NCI-H1694 treated with DMSO at 0.1 percent for 48 hours (cell line): ENCODE data around the gene MFSD11.
A peak's percentile ranks its signal among the peaks of the same experiment; 100 is the strongest.
"Not testable (repeated sequence)": the region's sequence is repeated elsewhere in the genome, so short reads cannot be mapped to it uniquely, and the experiment has no call there.

ENCODE experiments used
- DNase-seq: peaks from one replicate; lab custom pipeline; 2025; lab: John Stamatoyannopoulos, UW

Gene MFSD11

GRCh38 chr17:76726776-76727718 is 10.9 kb upstream of the MFSD11 start, which contains the start of gene METTL23:
Gene METTL23, plus strand, starts transcription at chr17:76726839. Its CDS starts 2,872 bp downstream, at chr17:76729711.
- DNase-seq: no peak

DNA sequence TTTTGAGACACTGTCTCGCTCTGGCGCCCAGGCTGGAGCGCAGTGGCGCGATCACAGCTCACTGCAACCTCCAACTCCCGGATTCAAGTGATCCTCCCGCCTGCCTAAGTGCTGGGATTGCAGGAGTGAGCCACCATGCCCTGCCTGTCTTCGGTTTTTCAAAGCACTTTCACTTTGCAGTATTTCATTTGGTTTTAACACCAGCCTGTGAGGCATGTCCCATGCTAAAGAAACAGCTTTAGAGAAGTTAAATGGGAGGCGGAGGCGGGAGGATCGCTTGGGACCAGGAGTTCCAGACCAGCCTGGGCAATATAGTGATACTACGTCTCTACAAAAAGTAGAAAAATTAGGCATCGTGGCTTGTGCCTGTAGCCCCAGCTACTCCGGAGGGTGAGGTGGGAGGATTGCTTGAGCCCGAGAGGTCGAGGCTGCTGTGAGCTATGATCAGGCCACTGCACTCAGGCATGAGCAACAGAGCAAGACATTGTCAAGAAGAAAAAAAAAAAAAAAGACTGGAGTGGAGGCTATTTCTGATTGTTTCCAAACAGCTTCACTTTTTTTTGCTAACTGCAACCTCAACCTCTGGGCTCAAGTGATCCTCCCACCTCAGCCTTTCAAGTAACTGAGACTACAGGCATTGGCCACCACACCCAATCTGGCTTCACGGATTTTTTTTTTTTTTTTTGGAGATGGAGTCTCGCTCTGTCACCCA is 10.0 kb upstream of the MFSD11 start:
- no peak for DNase-seq

- not testable (repeated sequence) for DNase-seq
Measured at GRCh38 chr17:76731800-76732733, 5.9 kb upstream of the MFSD11 start.

- no peak for DNase-seq
Measured at GRCh38 chr17:76732734-76733617, 4.9 kb upstream of the MFSD11 start.

- no peak for DNase-seq
Measured at GRCh38 chr17:76733618-76733957, 4.3 kb upstream of the MFSD11 start.

DNA sequence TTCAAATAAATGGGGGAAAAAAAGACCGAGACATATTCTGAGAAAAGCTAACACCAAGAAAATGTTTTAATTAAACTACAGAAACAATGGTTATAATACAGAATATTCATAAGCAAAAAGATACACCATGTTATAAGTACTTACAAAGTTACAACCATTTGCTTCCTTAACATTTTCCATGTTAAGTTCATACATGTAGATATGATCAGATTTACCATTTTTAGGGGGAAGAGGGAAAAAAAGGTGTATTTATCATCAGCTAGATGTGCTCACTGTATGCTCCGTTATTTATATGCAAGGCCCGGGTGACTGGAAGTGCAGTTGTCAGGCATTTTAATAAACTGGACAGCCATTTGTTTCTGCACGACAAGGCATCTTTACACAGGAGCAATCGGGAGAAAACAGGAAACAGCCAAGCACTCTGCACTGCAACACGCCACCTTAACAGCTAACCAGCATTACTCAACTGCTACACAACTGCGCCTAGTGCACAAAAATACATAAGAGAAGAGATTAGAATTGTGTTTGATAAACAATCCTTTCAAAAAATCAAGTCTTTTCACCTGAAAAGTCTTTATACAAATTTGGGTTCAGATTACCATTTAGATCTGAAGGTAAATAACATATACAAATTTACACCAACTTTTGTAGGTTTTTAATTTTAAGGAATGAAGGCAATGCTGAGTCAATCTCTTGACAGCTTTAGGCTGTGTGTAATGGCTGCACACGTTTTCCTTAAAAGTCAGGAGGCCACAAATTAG is 3.7 kb upstream of the MFSD11 start:
- DNase-seq: no peak

GRCh38 chr17:76735006-76735405 is 2.9 kb upstream of the MFSD11 start:
- DNase-seq: no peak

- no peak for DNase-seq
Measured at GRCh38 chr17:76735586-76736348, 2.2 kb upstream of the MFSD11 start.

- no peak for DNase-seq
Measured at GRCh38 chr17:76736349-76737081, 1.4 kb upstream of the MFSD11 start.

DNA sequence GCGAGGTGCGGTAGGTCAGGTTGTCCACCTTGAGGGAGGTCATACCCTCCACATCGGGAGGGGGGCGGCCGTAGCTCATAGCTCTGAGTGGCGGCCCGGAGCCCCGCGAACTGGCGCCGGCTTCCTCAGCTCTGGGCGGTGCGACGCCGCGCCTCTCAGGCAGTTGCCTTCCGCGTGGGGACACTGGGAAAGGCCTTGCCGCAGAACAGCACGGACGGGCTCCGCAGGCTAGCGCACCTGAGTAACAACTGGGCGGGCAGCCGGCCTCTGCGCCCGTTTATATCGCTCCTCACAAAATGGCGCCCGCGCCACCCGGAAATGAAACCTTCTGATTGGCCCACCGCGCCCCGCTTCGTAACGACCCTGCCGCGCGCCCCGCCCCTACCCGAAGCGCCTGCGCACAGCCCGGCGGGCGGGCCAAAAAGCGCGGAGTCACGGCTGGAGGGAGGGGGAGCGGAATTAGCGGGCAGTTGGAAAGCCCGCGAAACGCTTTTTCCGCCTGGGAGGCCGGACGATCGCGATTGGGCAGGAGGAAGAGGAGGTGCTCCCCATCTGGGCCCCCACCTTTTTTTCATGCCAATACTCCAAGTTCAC is 740 bp upstream of the MFSD11 start, which contains the start of gene SRSF2:
Gene SRSF2 (minus strand): TSS at position 250 of the 594 bp plus-strand sequence. CDS start 171 bp downstream, at position 79.
- peak; percentile 98 for DNase-seq

DNA sequence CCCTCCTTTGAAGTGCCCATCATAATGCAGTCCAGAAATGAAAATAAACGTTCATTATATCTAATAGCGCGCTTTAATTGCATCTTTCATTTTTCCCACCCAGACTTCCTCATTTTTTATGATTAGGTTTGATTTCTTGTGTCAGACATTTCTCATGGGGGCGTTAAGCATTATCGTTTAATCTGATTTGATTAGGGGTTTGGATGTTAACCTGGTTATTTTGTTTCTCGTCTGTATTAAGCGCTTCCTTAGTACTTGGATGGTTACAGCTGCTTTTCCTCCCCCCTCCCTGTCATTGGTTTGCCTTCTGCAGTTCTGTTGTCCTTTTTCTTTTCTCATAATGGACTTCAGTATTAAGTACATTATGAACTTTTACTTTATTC is 540 bp downstream of the MFSD11 start:
- DNase-seq: no peak

DNA sequence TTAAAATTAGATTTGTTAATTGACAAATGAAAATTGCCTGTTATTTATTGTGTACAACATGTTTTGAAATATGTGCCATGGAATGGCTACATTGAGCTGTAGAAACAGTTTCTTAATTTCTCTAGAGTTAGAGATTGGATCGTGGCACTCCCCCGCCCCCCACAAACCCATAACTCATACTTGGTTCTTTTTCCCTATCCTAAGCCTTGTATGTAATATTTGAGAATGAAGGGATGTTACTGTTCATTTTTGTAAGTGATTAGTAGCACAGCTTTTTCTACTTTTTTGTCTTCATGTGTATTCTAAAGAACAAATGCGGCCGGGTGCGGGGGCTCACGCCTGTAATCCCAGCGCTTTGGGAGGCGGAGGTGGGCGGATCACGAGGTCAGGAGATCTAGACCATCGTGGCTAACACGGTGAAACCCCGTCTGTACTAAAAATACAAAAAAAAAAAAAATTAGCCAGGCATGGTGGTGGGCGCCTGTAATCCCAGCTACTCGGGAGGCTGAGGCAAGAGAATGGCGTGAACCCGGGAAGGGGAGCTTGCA is 1.7 kb downstream of the MFSD11 start:
- DNase-seq: not testable (repeated sequence)

DNA sequence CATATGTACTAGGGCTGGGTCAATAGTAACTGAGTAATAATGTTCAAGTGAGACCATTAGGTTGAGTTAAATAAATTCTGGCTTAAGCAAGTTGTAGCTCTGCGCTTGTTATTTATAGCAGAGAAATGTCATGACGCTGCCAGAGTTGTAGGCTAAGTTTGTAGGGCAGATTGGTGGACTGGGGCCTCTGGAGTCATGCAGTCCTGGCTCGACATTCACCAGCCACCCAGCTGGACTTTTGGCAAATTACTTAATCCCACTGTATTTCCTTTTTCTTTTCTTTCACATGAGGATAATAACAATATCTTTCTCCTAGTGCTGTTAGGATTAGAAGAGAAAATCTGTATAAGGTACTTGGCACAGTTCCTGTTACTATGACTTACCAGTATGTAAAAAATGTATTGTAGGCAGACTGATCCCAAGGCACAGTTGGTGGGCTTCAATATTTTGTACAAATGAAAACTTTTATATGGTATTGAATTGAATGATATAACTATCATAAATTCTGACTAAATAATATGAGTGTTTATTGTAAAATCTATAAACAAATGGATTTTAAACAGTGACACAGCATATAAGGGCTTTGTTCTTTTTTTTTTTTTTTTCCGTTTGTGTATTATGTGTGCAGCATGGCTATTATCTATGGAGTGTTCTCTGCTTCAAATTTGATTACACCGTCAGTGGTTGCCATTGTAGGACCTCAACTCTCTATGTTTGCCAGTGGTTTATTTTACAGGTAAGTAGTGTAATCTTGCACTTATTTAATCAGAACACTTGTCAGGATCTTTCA is 2.6 kb downstream of the MFSD11 start:
- DNase-seq: no peak

GRCh38 chr17:76742958-76743357 is 5.0 kb downstream of the MFSD11 start:
- no peak for DNase-seq

DNA sequence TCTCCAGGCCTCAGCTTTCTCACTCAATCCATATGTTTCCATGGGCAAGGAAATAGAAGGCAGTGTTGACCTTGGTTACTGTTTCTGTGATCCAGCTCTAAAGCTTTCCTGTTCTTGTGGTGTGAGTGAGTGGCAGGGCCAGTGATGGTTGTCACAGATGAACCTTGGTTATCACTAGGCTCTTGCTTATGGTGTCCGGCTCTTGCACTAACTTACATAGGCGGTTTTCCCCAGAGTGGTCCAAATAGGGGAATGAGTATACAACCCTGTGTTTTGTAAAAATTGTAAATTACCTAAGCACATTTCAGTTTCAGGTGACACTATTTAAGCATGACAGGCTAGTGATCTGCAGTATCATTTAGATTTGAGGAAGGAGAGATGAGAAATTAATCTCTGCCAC is 6.8 kb downstream of the MFSD11 start:
- DNase-seq: no peak

GRCh38 chr17:76745785-76746184 is 7.9 kb downstream of the MFSD11 start:
- not testable (repeated sequence) for DNase-seq

- no peak for DNase-seq
Measured at GRCh38 chr17:76747716-76748363, 9.9 kb downstream of the MFSD11 start.
